Ecto neural progenitor cell (in vitro differentiated cells): Measurements from ENCODE around the gene MLANA.
"Not testable (repeated sequence)": the region's sequence is repeated elsewhere in the genome, so short reads cannot be mapped to it uniquely, and the experiment has no call there.

Experiments
- DNase-seq: peaks from one replicate; pipeline ENCODE4 v3.0.0-alpha.2; 2018; ENCODE audit warnings: low spot score

The MLANA gene

GRCh38 chr9:5869315-5870019 lies 21.2 kb upstream of the MLANA start:
- no peak for DNase-seq

GRCh38 chr9:5870020-5870339 lies 20.7 kb upstream of the MLANA start:
- DNase-seq: no peak

- no peak for DNase-seq
Measured at GRCh38 chr9:5870691-5871090, 20.0 kb upstream of the MLANA start.

- no peak for DNase-seq
Measured at GRCh38 chr9:5871785-5872184, 18.9 kb upstream of the MLANA start.

GRCh38 chr9:5872511-5872910 lies 18.2 kb upstream of the MLANA start:
- no peak for DNase-seq

- DNase-seq: no peak
Measured at GRCh38 chr9:5873439-5873838, 17.2 kb upstream of the MLANA start.

GRCh38 chr9:5874048-5874447 lies 16.6 kb upstream of the MLANA start:
- DNase-seq: no peak

- no peak for DNase-seq
Measured at GRCh38 chr9:5876026-5876425, 14.7 kb upstream of the MLANA start.

- DNase-seq: no peak
Measured at GRCh38 chr9:5876711-5877110, 14.0 kb upstream of the MLANA start.

GRCh38 chr9:5879419-5880181 lies 11.1 kb upstream of the MLANA start:
- DNase-seq: no peak

GRCh38 chr9:5882244-5883012 lies 8.3 kb upstream of the MLANA start:
- not testable (repeated sequence) for DNase-seq

- no peak for DNase-seq
Measured at GRCh38 chr9:5884191-5884590, 6.5 kb upstream of the MLANA start.

GRCh38 chr9:5886114-5886939 lies 4.4 kb upstream of the MLANA start:
- DNase-seq: peak; percentile 85

- DNase-seq: no peak
Measured at GRCh38 chr9:5892456-5893133, 1.9 kb downstream of the MLANA start.

GRCh38 chr9:5893134-5893505 lies 2.4 kb downstream of the MLANA start:
- no peak for DNase-seq

- no peak for DNase-seq
Measured at GRCh38 chr9:5893591-5894236, 3.0 kb downstream of the MLANA start.

GRCh38 chr9:5894237-5894959 lies 3.7 kb downstream of the MLANA start:
- DNase-seq: no peak

- DNase-seq: no peak
Measured at GRCh38 chr9:5895782-5896181, 5.1 kb downstream of the MLANA start.

GRCh38 chr9:5896863-5897262 lies 6.2 kb downstream of the MLANA start:
- no peak for DNase-seq

- no peak for DNase-seq
Measured at GRCh38 chr9:5897851-5898250, 7.2 kb downstream of the MLANA start.
